ENCODE results near the gene GJA9.

GJA9 gene

DNA sequence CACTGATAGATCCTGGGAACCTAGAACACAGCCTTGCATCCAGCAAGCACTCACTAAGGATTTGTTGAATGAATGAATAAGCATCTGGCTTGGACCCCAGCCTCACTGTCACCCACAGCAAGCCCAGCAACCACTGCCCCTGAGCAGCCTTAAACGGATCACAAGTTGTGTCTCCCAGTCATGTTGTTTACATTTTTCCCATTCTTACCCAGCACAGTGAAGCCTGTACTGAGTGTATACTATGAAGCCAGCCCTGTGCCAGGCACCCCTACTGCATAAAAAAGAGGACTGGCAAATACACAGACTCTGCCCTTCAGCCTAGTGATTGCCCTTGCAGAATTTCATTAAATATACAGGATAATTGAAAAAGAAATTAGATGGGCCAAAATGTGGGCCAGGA, 52.0 kb downstream of the GJA9 start:
- Histone ChIP-seq H3F3A (ENCODE audit: control insufficient read depth, insufficient read depth) (no peaks in the 10 kb centered on the region), H3K4me1 (ENCODE audit: control insufficient read depth, low read length) (no peaks in the 10 kb centered on the region), H3K36me3 (ENCODE audit: control insufficient read depth, low read length) (no peaks in the 10 kb centered on the region), H3K4me2 (ENCODE audit: low read length) (no peak overlapping the region), H3K27ac (ENCODE audit: low read depth, low read length) (no peak overlapping the region), H3K27me3 (ENCODE audit: control insufficient read depth, low read length) (peaks cover 48% of the 10 kb centered on the region), H3K9me2 (replicated peaks; ENCODE audit: control insufficient read depth, low read length) (no peaks in the 10 kb centered on the region), H3K79me2 (ENCODE audit: control insufficient read depth, low read length) (no peaks in the 10 kb centered on the region), H3K9me3 (ENCODE audit: control insufficient read depth, insufficient read depth, low read length) (no peaks in the 10 kb centered on the region), H4K20me1 (ENCODE audit: control insufficient read depth, insufficient read depth, low read depth, low read length) (no peaks in the 10 kb centered on the region; the same call in 1 of the 2 replicates), H3K4me3 (ENCODE audit: low read length) (no peak overlapping the region)
- TF ChIP-seq EZH2phosphoT487 (IDR thresholded peaks at IDR 0.05; ENCODE audit: borderline replicate concordance, low read length) = no peak

GRCh38 chr1:38827318-38827717, 54.1 kb downstream of the GJA9 start:
- H3K9me3 ChIP-seq (ENCODE audit: control insufficient read depth, insufficient read depth, low read length) = no peaks in the 10 kb centered on the region
- no peak overlapping the region for H3K27ac ChIP-seq (ENCODE audit: low read depth, low read length)
- H3K9me2 ChIP-seq (replicated peaks; ENCODE audit: control insufficient read depth, low read length) = no peaks in the 10 kb centered on the region
- no peaks in the 10 kb centered on the region; the same call in 1 of the 2 replicates for H4K20me1 ChIP-seq (ENCODE audit: control insufficient read depth, insufficient read depth, low read depth, low read length)
- H3F3A ChIP-seq (ENCODE audit: control insufficient read depth, insufficient read depth) = no peaks in the 10 kb centered on the region
- no peak overlapping the region for H3K4me3 ChIP-seq (ENCODE audit: low read length)
- H3K27me3 ChIP-seq (ENCODE audit: control insufficient read depth, low read length) = peaks cover 54% of the 10 kb centered on the region
- no peak overlapping the region for H3K4me2 ChIP-seq (ENCODE audit: low read length)
- H3K79me2 ChIP-seq (ENCODE audit: control insufficient read depth, low read length) = no peaks in the 10 kb centered on the region
- no peaks in the 10 kb centered on the region for H3K4me1 ChIP-seq (ENCODE audit: control insufficient read depth, low read length)
- no peaks in the 10 kb centered on the region for H3K36me3 ChIP-seq (ENCODE audit: control insufficient read depth, low read length)
- TF ChIP-seq CTCF (IDR thresholded peaks at IDR 0.05; ENCODE audit: low read depth, low read length, poor library complexity, severe bottlenecking) (no peak), EZH2phosphoT487 (IDR thresholded peaks at IDR 0.05; ENCODE audit: borderline replicate concordance, low read length) (no peak)

GRCh38 chr1:38826886-38827285, 54.5 kb downstream of the GJA9 start:
- Histone ChIP-seq H3K4me3 (ENCODE audit: low read length) (no peak overlapping the region), H3K27me3 (ENCODE audit: control insufficient read depth, low read length) (peaks cover 51% of the 10 kb centered on the region), H3K36me3 (ENCODE audit: control insufficient read depth, low read length) (no peaks in the 10 kb centered on the region), H3K9me3 (ENCODE audit: control insufficient read depth, insufficient read depth, low read length) (no peaks in the 10 kb centered on the region), H3K79me2 (ENCODE audit: control insufficient read depth, low read length) (no peaks in the 10 kb centered on the region), H3K4me2 (ENCODE audit: low read length) (no peak overlapping the region), H3K9me2 (replicated peaks; ENCODE audit: control insufficient read depth, low read length) (no peaks in the 10 kb centered on the region), H3K4me1 (ENCODE audit: control insufficient read depth, low read length) (no peaks in the 10 kb centered on the region), H3F3A (ENCODE audit: control insufficient read depth, insufficient read depth) (no peaks in the 10 kb centered on the region), H4K20me1 (ENCODE audit: control insufficient read depth, insufficient read depth, low read depth, low read length) (no peaks in the 10 kb centered on the region; the same call in 1 of the 2 replicates), H3K27ac (ENCODE audit: low read depth, low read length) (no peak overlapping the region)
- TF ChIP-seq CTCF (IDR thresholded peaks at IDR 0.05; ENCODE audit: low read depth, low read length, poor library complexity, severe bottlenecking) = no peak
- TF ChIP-seq EZH2phosphoT487 (IDR thresholded peaks at IDR 0.05; ENCODE audit: borderline replicate concordance, low read length) = no peak

DNA sequence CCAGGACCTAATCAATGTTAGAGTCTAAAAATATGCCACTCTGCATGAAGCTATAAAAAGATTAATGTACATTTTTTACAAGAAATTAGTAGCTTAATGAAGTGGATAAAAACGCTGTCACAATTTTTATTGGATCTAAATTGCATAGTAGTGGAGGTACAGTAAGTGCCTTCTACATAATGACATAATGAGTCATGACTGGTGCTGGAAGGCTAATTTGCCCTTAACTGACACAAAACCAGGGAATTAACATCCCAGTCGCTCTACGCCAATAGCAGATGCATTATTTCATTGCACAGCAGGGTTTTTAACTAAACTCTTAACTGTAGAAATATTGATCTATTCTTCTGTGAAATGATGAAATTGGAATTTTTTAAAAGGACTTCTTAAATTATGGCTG, 55.1 kb downstream of the GJA9 start:
- TF ChIP-seq EZH2phosphoT487 (IDR thresholded peaks at IDR 0.05; ENCODE audit: borderline replicate concordance, low read length) (no peak), CTCF (IDR thresholded peaks at IDR 0.05; ENCODE audit: low read depth, low read length, poor library complexity, severe bottlenecking) (no peak)
- no peaks in the 10 kb centered on the region; the same call in 1 of the 2 replicates for H4K20me1 ChIP-seq (ENCODE audit: control insufficient read depth, insufficient read depth, low read depth, low read length)
- H3K4me1 ChIP-seq (ENCODE audit: control insufficient read depth, low read length) = no peaks in the 10 kb centered on the region
- peaks cover 49% of the 10 kb centered on the region for H3K27me3 ChIP-seq (ENCODE audit: control insufficient read depth, low read length)
- H3K9me3 ChIP-seq (ENCODE audit: control insufficient read depth, insufficient read depth, low read length) = no peaks in the 10 kb centered on the region
- no peaks in the 10 kb centered on the region for H3K36me3 ChIP-seq (ENCODE audit: control insufficient read depth, low read length)
- H3K4me2 ChIP-seq (ENCODE audit: low read length) = no peak overlapping the region
- H3K27ac ChIP-seq (ENCODE audit: low read depth, low read length) = no peak overlapping the region
- H3K79me2 ChIP-seq (ENCODE audit: control insufficient read depth, low read length) = no peaks in the 10 kb centered on the region
- H3F3A ChIP-seq (ENCODE audit: control insufficient read depth, insufficient read depth) = no peaks in the 10 kb centered on the region
- no peak overlapping the region for H3K4me3 ChIP-seq (ENCODE audit: low read length)
- H3K9me2 ChIP-seq (replicated peaks; ENCODE audit: control insufficient read depth, low read length) = no peaks in the 10 kb centered on the region

All from DOHH2 (cell line).